Measurements from ENCODE around the gene ZFAND3.

The ZFAND3 gene

DNA sequence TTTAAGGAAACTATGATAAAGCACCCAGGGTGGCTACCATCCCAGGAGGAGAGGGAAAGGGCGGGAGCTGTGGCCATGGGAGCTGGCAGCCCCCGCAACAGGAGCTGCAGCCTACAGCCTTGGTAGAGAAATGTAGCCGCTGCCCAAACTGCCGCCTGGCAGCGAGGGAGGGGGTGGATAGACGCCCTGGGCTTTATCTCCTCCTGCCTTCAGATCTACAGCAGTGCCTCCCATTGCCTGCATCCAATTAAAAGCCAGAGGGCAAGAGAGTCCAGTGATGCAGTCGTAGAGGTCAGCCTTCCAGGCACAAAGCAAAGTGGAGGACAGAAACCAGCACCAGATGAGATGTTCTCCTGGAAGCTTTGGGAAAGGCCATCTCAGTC, 35.0 kb upstream of the ZFAND3 start:
- H4K20me1 ChIP-seq (ENCODE audit: insufficient read depth, low read length), result no peaks in the 10 kb centered on the region
- no peak overlapping the region for H3K9ac ChIP-seq (ENCODE audit: low read depth, low read length)
- no peak overlapping the region for H3K4me3 ChIP-seq (ENCODE audit: low read depth in 1 of 2, low read length in 2 of 2)
- H3K27ac ChIP-seq (ENCODE audit: low read length), result no peak overlapping the region
- no peaks in the 10 kb centered on the region for H3K9me3 ChIP-seq (ENCODE audit: insufficient read depth, low read length, severe bottlenecking)
- ATAC-seq (ENCODE audit: insufficient read depth, low read depth), result no peak
- H3K79me2 ChIP-seq (ENCODE audit: insufficient read depth, low read length), result no peaks in the 10 kb centered on the region
- no peaks in the 10 kb centered on the region for H3K36me3 ChIP-seq (ENCODE audit: insufficient read depth, low read length)
- TF ChIP-seq, protein P1, sequence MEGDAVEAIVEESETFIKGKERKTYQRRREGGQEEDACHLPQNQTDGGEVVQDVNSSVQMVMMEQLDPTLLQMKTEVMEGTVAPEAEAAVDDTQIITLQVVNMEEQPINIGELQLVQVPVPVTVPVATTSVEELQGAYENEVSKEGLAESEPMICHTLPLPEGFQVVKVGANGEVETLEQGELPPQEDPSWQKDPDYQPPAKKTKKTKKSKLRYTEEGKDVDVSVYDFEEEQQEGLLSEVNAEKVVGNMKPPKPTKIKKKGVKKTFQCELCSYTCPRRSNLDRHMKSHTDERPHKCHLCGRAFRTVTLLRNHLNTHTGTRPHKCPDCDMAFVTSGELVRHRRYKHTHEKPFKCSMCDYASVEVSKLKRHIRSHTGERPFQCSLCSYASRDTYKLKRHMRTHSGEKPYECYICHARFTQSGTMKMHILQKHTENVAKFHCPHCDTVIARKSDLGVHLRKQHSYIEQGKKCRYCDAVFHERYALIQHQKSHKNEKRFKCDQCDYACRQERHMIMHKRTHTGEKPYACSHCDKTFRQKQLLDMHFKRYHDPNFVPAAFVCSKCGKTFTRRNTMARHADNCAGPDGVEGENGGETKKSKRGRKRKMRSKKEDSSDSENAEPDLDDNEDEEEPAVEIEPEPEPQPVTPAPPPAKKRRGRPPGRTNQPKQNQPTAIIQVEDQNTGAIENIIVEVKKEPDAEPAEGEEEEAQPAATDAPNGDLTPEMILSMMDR (IDR thresholded peaks at IDR 0.05; ENCODE audit: borderline replicate concordance, extremely low read depth, low read length, poor library complexity, severe bottlenecking), result no peak
- no peak for TF ChIP-seq EZH2 (IDR thresholded peaks at IDR 0.05; ENCODE audit: borderline replicate concordance, low read depth, low read length, severe bottlenecking)
- no peaks in the 10 kb centered on the region for H3K4me1 ChIP-seq (ENCODE audit: insufficient read depth, low read length)
- no peaks in the 10 kb centered on the region for H3K27me3 ChIP-seq (ENCODE audit: insufficient read depth, low read length, poor library complexity)
- DNase-seq, result no peak
- H2AFZ ChIP-seq (ENCODE audit: low read depth, low read length), result no peak overlapping the region
- no peak overlapping the region for H3K4me2 ChIP-seq (ENCODE audit: insufficient read depth, low read length)

DNA sequence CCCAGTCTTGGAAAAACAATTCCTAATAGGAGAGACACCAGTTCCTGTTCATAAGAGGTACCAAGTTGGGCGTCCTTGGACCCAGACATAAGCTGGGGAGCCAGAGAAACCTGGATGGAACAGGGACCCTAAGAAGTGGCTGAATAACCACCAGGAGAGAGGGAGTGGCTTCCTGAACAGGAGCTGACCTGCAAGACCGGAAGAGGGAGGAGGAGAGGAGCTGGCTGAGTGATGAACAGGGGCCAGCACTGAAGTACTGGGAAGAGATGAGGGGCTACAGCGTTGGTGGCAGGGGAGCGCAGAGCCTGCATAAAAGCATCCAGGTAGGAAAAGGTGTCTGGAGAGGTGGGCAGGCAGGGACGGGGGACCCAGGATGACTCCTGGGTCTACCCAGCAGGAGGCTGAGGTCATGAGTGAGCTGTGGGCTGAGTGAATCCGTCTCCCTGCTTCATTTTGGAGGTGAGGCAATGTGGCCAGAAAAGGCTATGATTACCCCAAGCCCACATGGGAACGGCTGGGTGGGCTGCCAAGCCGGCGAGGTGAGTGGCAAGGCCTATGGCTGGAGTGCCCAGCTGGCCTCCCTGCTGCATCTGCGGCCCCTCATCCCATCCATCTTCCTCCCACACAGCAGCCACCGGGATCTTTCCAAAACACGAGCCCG, 34.4 kb upstream of the ZFAND3 start:
- H3K27ac ChIP-seq (ENCODE audit: low read length), result no peak overlapping the region
- H3K4me3 ChIP-seq (ENCODE audit: low read depth in 1 of 2, low read length in 2 of 2), result no peak overlapping the region
- H2AFZ ChIP-seq (ENCODE audit: low read depth, low read length), result no peak overlapping the region
- H3K79me2 ChIP-seq (ENCODE audit: insufficient read depth, low read length), result no peaks in the 10 kb centered on the region
- no peaks in the 10 kb centered on the region for H3K27me3 ChIP-seq (ENCODE audit: insufficient read depth, low read length, poor library complexity)
- H3K9ac ChIP-seq (ENCODE audit: low read depth, low read length), result no peak overlapping the region
- H3K36me3 ChIP-seq (ENCODE audit: insufficient read depth, low read length), result no peaks in the 10 kb centered on the region
- DNase-seq (no peak), ATAC-seq (ENCODE audit: insufficient read depth, low read depth) (no peak)
- no peak overlapping the region for H3K4me2 ChIP-seq (ENCODE audit: insufficient read depth, low read length)
- no peaks in the 10 kb centered on the region for H4K20me1 ChIP-seq (ENCODE audit: insufficient read depth, low read length)
- TF ChIP-seq EZH2 (IDR thresholded peaks at IDR 0.05; ENCODE audit: borderline replicate concordance, low read depth, low read length, severe bottlenecking), result no peak
- TF ChIP-seq, protein P1 (IDR thresholded peaks at IDR 0.05; ENCODE audit: borderline replicate concordance, extremely low read depth, low read length, poor library complexity, severe bottlenecking), result no peak
- no peaks in the 10 kb centered on the region for H3K4me1 ChIP-seq (ENCODE audit: insufficient read depth, low read length)
- H3K9me3 ChIP-seq (ENCODE audit: insufficient read depth, low read length, severe bottlenecking), result no peaks in the 10 kb centered on the region

DNA sequence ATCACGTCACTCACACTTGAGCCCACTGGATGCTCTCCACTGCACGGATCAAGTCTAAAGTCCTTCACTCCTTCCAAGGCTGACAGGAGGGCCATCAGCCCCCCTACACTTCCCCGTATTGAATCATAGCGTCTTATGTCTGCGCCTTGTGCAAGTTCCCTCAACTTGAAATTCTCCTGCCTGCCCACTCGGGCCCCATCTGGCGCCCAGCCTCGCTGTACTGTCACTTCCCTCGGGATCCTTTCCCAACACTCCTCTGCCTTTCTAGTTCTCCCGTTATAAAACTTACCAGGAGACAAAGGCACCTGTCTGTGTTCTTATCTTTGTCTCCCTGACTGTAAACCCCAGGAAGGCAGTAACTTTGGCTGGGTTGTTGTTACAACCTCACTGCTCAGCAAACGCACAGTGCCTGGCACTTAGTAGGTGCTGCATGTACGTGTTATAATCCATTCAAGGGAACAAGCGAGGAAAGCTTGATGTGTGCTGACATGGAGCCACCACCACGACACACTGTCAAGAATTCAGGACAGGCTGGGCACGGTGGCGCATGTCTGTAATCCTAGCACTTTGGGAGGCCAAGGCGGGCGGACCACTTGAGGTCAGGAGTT, 33.8 kb upstream of the ZFAND3 start:
- no peak overlapping the region for H3K4me2 ChIP-seq (ENCODE audit: insufficient read depth, low read length)

More for the DNA sequence above, 33.8 kb upstream of the ZFAND3 start:
- H3K4me3 ChIP-seq (ENCODE audit: low read depth in 1 of 2, low read length in 2 of 2), result no peak overlapping the region
- no peaks in the 10 kb centered on the region for H3K4me1 ChIP-seq (ENCODE audit: insufficient read depth, low read length)
- ATAC-seq (ENCODE audit: insufficient read depth, low read depth) (no peak), DNase-seq (no peak)
- no peak overlapping the region for H3K27ac ChIP-seq (ENCODE audit: low read length)
- H3K79me2 ChIP-seq (ENCODE audit: insufficient read depth, low read length), result no peaks in the 10 kb centered on the region
- no peaks in the 10 kb centered on the region for H4K20me1 ChIP-seq (ENCODE audit: insufficient read depth, low read length)
- H3K27me3 ChIP-seq (ENCODE audit: insufficient read depth, low read length, poor library complexity), result no peaks in the 10 kb centered on the region
- H3K9ac ChIP-seq (ENCODE audit: low read depth, low read length), result no peak overlapping the region
- no peak overlapping the region for H2AFZ ChIP-seq (ENCODE audit: low read depth, low read length)
- H3K36me3 ChIP-seq (ENCODE audit: insufficient read depth, low read length), result no peaks in the 10 kb centered on the region
- no peaks in the 10 kb centered on the region for H3K9me3 ChIP-seq (ENCODE audit: insufficient read depth, low read length, severe bottlenecking)
- TF ChIP-seq, protein P1 (IDR thresholded peaks at IDR 0.05; ENCODE audit: borderline replicate concordance, extremely low read depth, low read length, poor library complexity, severe bottlenecking), result no peak
- TF ChIP-seq EZH2 (IDR thresholded peaks at IDR 0.05; ENCODE audit: borderline replicate concordance, low read depth, low read length, severe bottlenecking), result no peak
